ENCODE data around the gene MINDY1.

GRCh38 chr1:150994248-150994647 lies 12.5 kb downstream of the MINDY1 start:
- TF ChIP-seq, protein P1, sequence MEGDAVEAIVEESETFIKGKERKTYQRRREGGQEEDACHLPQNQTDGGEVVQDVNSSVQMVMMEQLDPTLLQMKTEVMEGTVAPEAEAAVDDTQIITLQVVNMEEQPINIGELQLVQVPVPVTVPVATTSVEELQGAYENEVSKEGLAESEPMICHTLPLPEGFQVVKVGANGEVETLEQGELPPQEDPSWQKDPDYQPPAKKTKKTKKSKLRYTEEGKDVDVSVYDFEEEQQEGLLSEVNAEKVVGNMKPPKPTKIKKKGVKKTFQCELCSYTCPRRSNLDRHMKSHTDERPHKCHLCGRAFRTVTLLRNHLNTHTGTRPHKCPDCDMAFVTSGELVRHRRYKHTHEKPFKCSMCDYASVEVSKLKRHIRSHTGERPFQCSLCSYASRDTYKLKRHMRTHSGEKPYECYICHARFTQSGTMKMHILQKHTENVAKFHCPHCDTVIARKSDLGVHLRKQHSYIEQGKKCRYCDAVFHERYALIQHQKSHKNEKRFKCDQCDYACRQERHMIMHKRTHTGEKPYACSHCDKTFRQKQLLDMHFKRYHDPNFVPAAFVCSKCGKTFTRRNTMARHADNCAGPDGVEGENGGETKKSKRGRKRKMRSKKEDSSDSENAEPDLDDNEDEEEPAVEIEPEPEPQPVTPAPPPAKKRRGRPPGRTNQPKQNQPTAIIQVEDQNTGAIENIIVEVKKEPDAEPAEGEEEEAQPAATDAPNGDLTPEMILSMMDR (IDR thresholded peaks at IDR 0.05) = no peak
- no peak for TF ChIP-seq ZFX (IDR thresholded peaks at IDR 0.05; ENCODE audit: borderline replicate concordance)
